ENCODE results near the gene PYM1.
"Not testable (repeated sequence)": the region's sequence is repeated elsewhere in the genome, so short reads cannot be mapped to it uniquely, and the experiment has no call there.

The PYM1 gene

GRCh38 chr12:55933169-55933798, 5.6 kb upstream of the PYM1 start:
- H3K27me3 Mint-ChIP-seq: no peaks in the 10 kb centered on the region
- H3K4me1 Mint-ChIP-seq (ENCODE audit: low read depth): peaks cover 60% of the 10 kb centered on the region
- peak overlapping the region; percentile 92 for H3K4me3 Mint-ChIP-seq
- H3K9me3 Mint-ChIP-seq: no peaks in the 10 kb centered on the region
- peak overlapping the region; percentile 88 for H3K27ac Mint-ChIP-seq
- intact Hi-C loops (cut with micrococcal nuclease): no loop called here
- H3K36me3 Mint-ChIP-seq (ENCODE audit: low read depth): peaks cover 37% of the 10 kb centered on the region

GRCh38 chr12:55932551-55932910, 4.8 kb upstream of the PYM1 start:
- Mint-ChIP-seq H3K36me3 (ENCODE audit: low read depth) (peaks cover 30% of the 10 kb centered on the region), H3K27ac (peak overlapping the region; percentile 88), H3K27me3 (no peaks in the 10 kb centered on the region), H3K4me1 (ENCODE audit: low read depth) (peaks cover 65% of the 10 kb centered on the region), H3K9me3 (no peaks in the 10 kb centered on the region), H3K4me3 (peak overlapping the region; percentile 92)
- intact Hi-C loops (cut with micrococcal nuclease): no loop called here

- no peaks in the 10 kb centered on the region for H3K9me3 Mint-ChIP-seq
- peaks cover 30% of the 10 kb centered on the region for H3K36me3 Mint-ChIP-seq (ENCODE audit: low read depth)
- H3K27me3 Mint-ChIP-seq: no peaks in the 10 kb centered on the region
- H3K27ac Mint-ChIP-seq: peak overlapping the region; percentile 88
- intact Hi-C loops (cut with micrococcal nuclease): no loop called here
- H3K4me1 Mint-ChIP-seq (ENCODE audit: low read depth): peaks cover 65% of the 10 kb centered on the region
- H3K4me3 Mint-ChIP-seq: peak overlapping the region; percentile 92
Measured at GRCh38 chr12:55931780-55932550, 4.3 kb upstream of the PYM1 start.

DNA sequence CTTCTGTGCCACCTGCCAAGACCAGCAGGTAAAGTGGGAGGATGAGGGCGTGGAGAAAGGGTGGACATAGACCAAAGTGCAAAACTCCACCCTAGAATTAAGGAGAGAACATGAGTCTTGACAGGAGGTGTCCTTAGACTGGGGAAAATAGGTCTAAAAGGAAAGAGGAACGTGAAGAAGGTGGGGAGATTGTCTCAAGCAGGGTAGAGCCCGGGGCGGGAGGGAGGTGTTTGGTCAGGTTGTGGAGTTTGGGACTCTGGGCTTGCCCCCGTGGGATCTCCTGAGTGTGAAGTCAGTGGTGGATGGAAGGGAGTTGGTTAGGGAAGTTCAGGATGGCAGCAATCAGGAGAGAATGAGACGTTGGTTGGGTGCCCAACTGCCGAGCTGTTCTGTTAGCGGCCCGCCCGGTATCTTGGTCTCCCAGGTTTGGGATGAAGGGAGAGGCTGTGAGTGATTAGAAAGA, 3.7 kb upstream of the PYM1 start:
- intact Hi-C loops (cut with micrococcal nuclease): no loop called here
- H3K9me3 Mint-ChIP-seq: no peaks in the 10 kb centered on the region
- peak overlapping the region; percentile 92 for H3K4me3 Mint-ChIP-seq
- peaks cover 30% of the 10 kb centered on the region for H3K36me3 Mint-ChIP-seq (ENCODE audit: low read depth)
- H3K27ac Mint-ChIP-seq: peak overlapping the region; percentile 88
- H3K27me3 Mint-ChIP-seq: no peaks in the 10 kb centered on the region
- peaks cover 69% of the 10 kb centered on the region for H3K4me1 Mint-ChIP-seq (ENCODE audit: low read depth)

DNA sequence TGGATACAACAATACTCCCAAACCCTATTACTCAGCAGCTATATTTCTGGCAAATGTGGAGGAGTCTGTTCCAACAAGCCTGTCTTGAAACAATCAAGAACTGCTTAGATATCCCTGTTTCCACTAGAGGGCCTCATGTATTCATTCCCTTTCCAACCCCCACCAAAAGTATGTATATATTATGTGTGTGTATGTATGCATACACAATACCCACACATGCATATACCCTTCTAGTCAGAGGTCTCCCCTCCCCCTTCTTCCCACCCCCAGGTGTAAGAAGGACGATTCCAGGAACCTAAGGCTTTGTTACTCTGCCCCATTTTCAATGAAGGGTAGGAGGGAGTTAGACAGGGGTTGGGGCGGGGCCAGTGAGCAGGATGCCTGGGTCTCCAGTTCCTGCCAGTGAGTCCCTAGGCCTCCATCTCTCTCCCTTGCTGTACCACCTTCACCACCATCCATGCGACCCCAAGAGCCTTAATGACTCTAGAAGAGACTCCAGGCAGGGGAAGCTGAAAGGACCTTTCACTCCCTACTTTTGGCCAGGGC, 3.1 kb upstream of the PYM1 start, which contains the start of gene DGKA:
Gene DGKA (plus strand): TSS at position 392 of the 546 bp plus-strand sequence. CDS start 5,342 bp downstream, outside the sequence.
- Mint-ChIP-seq H3K4me1 (ENCODE audit: low read depth) (peaks cover 70% of the 10 kb centered on the region), H3K4me3 (peak within 1 kb of the TSS; percentile 92), H3K9me3 (no peaks in the 10 kb centered on the region), H3K27ac (peak within 1 kb of the TSS; percentile 88), H3K36me3 (ENCODE audit: low read depth) (peaks cover 28% of the 10 kb centered on the region), H3K27me3 (no peaks in the 10 kb centered on the region)
- intact Hi-C loops (cut with micrococcal nuclease): no loop called here

- intact Hi-C loops (cut with micrococcal nuclease): no loop called here
- no peaks in the 10 kb centered on the region for H3K27me3 Mint-ChIP-seq
- peaks cover 75% of the 10 kb centered on the region for H3K4me1 Mint-ChIP-seq (ENCODE audit: low read depth)
- peak overlapping the region; percentile 88 for H3K27ac Mint-ChIP-seq
- no peaks in the 10 kb centered on the region for H3K9me3 Mint-ChIP-seq
- H3K4me3 Mint-ChIP-seq: peak overlapping the region; percentile 9
- H3K36me3 Mint-ChIP-seq (ENCODE audit: low read depth): peaks cover 37% of the 10 kb centered on the region
Measured at GRCh38 chr12:55929306-55929791, 1.7 kb upstream of the PYM1 start.

DNA sequence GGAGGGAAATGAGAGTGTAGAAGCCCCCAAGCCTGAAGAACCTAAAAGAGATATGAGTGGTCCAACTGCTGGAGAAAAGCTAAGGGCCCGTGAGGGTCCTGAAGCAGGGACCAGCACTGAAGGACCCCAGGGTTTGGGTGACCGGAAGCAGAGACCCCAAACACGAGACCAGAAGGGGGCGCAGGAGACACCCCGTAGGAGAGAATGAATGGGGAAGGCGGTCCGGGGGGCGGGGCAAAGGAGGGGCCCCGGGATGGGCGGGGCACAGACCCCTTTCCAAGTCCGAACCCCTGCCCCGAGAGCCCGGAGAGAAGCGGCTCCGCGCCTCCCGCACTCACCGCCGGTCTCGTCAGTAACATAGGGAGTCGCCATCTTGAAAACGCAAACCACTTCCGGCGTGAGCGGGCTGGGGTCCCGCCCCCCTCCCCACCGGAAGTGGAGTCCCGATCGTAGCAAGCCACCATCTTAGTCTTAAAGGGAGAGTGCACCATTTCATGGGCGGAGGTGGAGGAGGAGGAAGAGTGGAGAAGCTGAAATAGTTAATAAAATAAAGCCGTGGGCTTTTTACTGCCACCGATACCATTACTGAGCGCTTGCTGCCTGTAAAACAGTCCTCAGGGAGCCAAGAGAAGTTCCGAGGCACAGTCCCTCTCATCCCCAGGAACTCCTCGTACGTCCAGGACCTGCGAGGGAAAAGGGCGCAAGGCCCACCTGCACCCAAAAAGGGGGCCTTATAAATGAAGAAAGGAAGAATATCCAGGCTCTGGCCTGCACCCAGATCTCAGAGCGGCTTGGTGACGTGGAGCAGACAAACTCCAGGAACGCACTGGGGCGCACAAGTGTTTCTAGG, 731 bp downstream of the PYM1 start:
- Mint-ChIP-seq H3K4me3 (peak overlapping the region; percentile 95), H3K36me3 (ENCODE audit: low read depth) (peaks cover 61% of the 10 kb centered on the region), H3K27ac (peak overlapping the region; percentile 99), H3K4me1 (ENCODE audit: low read depth) (peaks cover 71% of the 10 kb centered on the region), H3K27me3 (no peaks in the 10 kb centered on the region), H3K9me3 (no peaks in the 10 kb centered on the region)
- intact Hi-C loops (cut with micrococcal nuclease): loop anchor here (1.0 to 2.0 kb wide), 4 partner anchors 14 to 110 kb away; partner anchors contain the start of genes DNAJC14 and SARNP

GRCh38 chr12:55925870-55926737, 1.6 kb downstream of the PYM1 start:
- H3K36me3 Mint-ChIP-seq (ENCODE audit: low read depth): peaks cover 62% of the 10 kb centered on the region
- peak overlapping the region; percentile 95 for H3K4me3 Mint-ChIP-seq
- no peaks in the 10 kb centered on the region for H3K9me3 Mint-ChIP-seq
- intact Hi-C loops (cut with micrococcal nuclease): loop anchor here (2.0 kb wide), 2 partner anchors 15 to 75 kb away; no protein-coding TSS in a partner anchor
- H3K27me3 Mint-ChIP-seq: no peaks in the 10 kb centered on the region
- peak overlapping the region; percentile 99 for H3K27ac Mint-ChIP-seq
- peaks cover 70% of the 10 kb centered on the region for H3K4me1 Mint-ChIP-seq (ENCODE audit: low read depth)

DNA sequence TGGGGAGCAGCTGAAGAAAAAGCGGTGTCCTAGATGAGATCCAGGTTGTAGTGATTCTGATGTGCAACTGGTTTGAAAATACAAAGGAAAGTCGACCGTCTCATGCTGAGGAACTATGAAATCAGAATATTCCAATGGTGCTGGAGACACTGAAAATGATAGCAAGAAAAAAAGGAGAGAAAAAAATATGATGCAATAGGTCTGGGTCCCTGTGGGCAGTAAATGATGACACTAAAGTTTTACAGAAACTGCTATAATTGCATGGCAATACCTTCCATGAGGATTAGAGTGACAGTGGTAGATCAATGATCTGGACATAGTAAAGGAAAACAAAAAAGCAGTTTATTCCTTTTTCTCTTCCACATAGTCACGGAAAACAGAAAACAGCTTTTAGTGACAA, 2.3 kb downstream of the PYM1 start:
- intact Hi-C loops (cut with micrococcal nuclease): no loop called here
- H3K27me3 Mint-ChIP-seq: no peaks in the 10 kb centered on the region
- no peak overlapping the region for H3K27ac Mint-ChIP-seq
- H3K9me3 Mint-ChIP-seq: no peaks in the 10 kb centered on the region
- H3K4me1 Mint-ChIP-seq (ENCODE audit: low read depth): peaks cover 63% of the 10 kb centered on the region
- H3K36me3 Mint-ChIP-seq (ENCODE audit: low read depth): peaks cover 65% of the 10 kb centered on the region
- peak overlapping the region; percentile 44 for H3K4me3 Mint-ChIP-seq

GRCh38 chr12:55923648-55924047, 4.0 kb downstream of the PYM1 start:
- Mint-ChIP-seq H3K4me1 (ENCODE audit: low read depth) (peaks cover 48% of the 10 kb centered on the region), H3K36me3 (ENCODE audit: low read depth) (peaks cover 76% of the 10 kb centered on the region)
- intact Hi-C loops (cut with micrococcal nuclease); H3K9me3 Mint-ChIP-seq; H3K4me3 Mint-ChIP-seq; H3K27ac Mint-ChIP-seq; H3K27me3 Mint-ChIP-seq: not testable (repeated sequence)

GRCh38 chr12:55922126-55922525, 5.6 kb downstream of the PYM1 start:
- intact Hi-C loops (cut with micrococcal nuclease): no loop called here
- Mint-ChIP-seq H3K9me3 (no peaks in the 10 kb centered on the region), H3K27me3 (no peaks in the 10 kb centered on the region), H3K27ac (peak overlapping the region; percentile 22), H3K4me3 (no peak overlapping the region), H3K4me1 (ENCODE audit: low read depth) (peaks cover 43% of the 10 kb centered on the region), H3K36me3 (ENCODE audit: low read depth) (peaks cover 86% of the 10 kb centered on the region)

DNA sequence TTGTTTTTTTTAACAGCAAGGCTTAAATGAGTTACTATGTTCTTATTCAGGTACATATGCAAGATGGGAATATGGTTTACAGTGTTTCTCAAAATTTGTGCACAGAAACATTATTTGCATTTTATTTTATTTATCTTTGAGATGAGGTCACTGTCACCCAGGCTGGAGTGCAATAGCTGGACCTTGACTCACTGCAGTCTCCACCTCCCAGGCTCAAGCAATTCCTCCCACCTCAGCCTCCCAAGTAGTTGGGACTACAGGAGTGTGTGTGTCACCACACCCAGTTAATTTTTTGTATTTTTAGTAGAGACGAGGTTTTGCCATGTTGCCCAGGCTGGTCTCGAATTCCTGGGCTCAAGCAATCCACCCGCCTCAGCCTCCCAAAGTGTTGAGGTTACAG, 8.7 kb downstream of the PYM1 start:
- intact Hi-C loops (cut with micrococcal nuclease); H3K27ac Mint-ChIP-seq; H3K4me3 Mint-ChIP-seq; H3K27me3 Mint-ChIP-seq; H3K9me3 Mint-ChIP-seq: not testable (repeated sequence)
- Mint-ChIP-seq H3K4me1 (ENCODE audit: low read depth) (peaks cover 43% of the 10 kb centered on the region), H3K36me3 (ENCODE audit: low read depth) (peaks cover 75% of the 10 kb centered on the region)

DNA sequence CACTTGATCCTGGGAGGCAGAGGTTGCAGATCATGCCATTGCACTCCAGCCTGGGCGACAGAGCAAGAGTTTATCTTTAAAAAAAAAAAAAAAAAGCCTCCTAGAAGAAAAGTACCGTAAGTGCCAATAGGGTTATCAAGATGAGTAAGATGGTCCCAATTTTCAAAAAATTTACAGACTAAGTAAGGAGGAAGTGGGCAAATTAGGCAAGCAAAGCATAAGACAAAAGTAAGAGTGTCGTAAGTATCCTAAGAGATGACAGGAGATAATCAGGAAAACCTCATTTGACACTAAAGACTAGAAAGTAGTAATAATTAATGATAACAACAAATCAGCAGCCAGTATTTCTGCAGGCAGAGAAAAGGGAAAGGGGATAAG, 12.2 kb downstream of the PYM1 start:
- Mint-ChIP-seq H3K4me1 (ENCODE audit: low read depth) (peaks cover 29% of the 10 kb centered on the region), H3K4me3 (peak overlapping the region; percentile 2), H3K9me3 (no peaks in the 10 kb centered on the region), H3K36me3 (ENCODE audit: low read depth) (peaks cover 73% of the 10 kb centered on the region), H3K27me3 (no peaks in the 10 kb centered on the region), H3K27ac (peak overlapping the region; percentile 47)
- intact Hi-C loops (cut with micrococcal nuclease): no loop called here

Data from dendritic cell treated with granulocyte-macrophage colony-stimulating factor and Interleukin-4, amounts not matched to agents 40 ng/mL and 50 ng/mL, for 4 days (primary cell).